Cardiac fibroblast (primary cell): Measurements from ENCODE around the gene FRMD8.

Source experiments
- DNase-seq, 2 donors: peaks; one replicate each; pipeline versions ENCODE4 v3.0.0 to v3.0.0-alpha.2; 2010; ENCODE audit warnings: low read depth in 2 of 2
- H3K4me3 ChIP-seq, 2 donors: replicated peaks in 1 of 2; 1 replicate in 1 of 2; 2 replicates in 1 of 2; pipeline ENCODE4 v1.5.1; 2011; ENCODE audit warnings: low read depth in 2 of 2, low read length in 2 of 2, mild to moderate bottlenecking in 2 of 2, moderate library complexity in 1 of 2
- CTCF ChIP-seq: IDR thresholded peaks from one replicate; pipeline ENCODE4 v1.5.1; 2011; ENCODE audit warnings: low read depth, mild to moderate bottlenecking, low read length, inconsistent platforms

Gene FRMD8

DNA sequence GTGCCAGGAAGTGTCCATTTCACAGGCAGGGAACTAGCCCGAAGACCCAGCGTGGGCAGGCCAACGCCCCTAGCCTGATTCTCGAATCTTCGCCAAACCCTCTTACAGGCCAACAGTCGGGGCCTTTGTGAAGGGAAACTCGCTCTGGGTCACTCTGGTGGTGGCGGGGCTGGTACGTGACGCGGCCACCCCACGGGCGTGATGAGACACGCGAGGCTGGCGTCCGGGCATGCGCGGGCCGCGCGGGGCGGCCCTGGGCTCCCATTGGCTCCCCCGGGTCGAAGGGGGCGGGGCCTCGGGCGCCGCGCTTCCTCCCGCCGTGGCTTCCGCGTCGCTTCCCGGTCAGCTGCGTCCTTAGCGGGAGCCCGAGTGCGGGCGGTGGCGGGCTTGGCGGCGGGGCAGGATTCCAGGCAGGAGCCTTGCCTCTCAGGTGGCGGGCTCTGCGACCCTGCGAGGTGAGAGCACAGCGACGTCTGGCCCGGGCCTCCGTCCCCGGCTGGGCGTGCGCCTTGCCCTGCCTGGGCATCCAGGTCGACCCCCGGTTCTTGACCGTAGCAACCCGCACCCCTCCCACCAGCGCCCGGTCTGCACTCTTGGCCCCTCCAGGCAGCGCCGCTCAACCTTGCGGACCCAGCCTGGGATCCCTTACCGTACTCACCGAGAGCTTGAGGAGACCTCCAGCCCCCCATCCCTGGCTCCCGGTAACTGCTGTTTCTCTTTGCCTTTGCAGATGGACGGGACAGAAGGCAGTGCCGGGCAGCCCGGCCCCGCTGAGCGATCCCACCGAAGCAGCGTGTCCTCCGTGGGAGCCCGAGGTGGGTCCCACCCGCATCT lies at the start of gene FRMD8:
Gene FRMD8, plus strand, starts transcription at position 331 of the 834 bp plus-strand sequence. Its CDS starts 400 bp downstream, at position 731.
- TF ChIP-seq CTCF: no peak
- DNase-seq: peak; percentile 75 to 84
- peak within 1 kb of the TSS; percentile 94 to 95 for H3K4me3 ChIP-seq

- no peak for TF ChIP-seq CTCF
- DNase-seq: no peak
- H3K4me3 ChIP-seq: no peak overlapping the region
Observed at GRCh38 chr11:65338676-65339075, 47.8 kb upstream of the FRMD8 start.

DNA sequence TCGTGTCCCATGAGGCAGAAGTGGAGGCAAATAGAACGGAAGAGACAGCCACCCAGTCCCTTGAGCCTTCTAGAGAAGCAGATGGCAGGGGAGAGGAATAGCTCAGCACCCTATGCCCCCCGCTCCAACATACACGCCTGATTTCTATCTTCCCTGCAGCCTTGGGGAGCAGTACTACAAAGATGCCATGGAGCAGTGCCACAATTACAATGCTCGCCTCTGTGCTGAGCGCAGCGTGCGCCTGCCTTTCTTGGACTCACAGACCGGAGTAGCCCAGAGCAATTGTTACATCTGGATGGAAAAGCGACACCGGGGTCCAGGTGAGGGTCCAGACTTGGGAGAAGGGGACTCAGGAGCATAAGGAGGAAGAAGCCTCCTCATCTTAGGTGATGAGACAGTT lies 46.2 kb upstream of the FRMD8 start:
- no peak overlapping the region for H3K4me3 ChIP-seq
- TF ChIP-seq CTCF: no peak
- no peak for DNase-seq

DNA sequence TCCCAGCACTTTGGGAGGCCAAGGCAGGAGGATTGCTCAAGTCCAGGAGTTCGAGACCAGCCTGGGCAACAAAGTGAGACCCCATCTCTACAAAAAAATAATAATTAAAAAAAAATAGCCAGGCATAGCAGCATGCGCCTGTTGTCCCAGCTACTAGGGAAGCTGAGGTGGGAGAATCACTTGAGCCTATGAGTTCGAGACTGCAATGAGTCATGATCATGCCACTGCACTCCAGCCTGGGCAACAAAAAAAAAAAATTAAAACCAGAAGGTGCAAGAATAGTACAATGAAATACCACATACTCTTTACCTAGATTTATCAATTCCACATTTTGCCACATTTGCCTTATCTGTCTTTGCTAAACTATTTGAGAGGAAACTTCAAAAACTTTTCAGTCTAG lies 44.6 kb upstream of the FRMD8 start:
- H3K4me3 ChIP-seq: no peak overlapping the region
- no peak for TF ChIP-seq CTCF
- DNase-seq: no peak

GRCh38 chr11:65351511-65351910 lies 34.9 kb upstream of the FRMD8 start:
- no peak overlapping the region for H3K4me3 ChIP-seq
- DNase-seq: no peak
- no peak for TF ChIP-seq CTCF

- DNase-seq: peak; percentile 33 to 50
- peak; percentile 32 for TF ChIP-seq CTCF
- no peak overlapping the region for H3K4me3 ChIP-seq
Observed at GRCh38 chr11:65352783-65353182, 33.7 kb upstream of the FRMD8 start.
